B cell (primary cell): ENCODE measurements around the gene PPP1R18.

Experiments used
- EZH2 ChIP-seq: IDR thresholded peaks from 2 replicates; pipeline ENCODE4 v1.6.1; 2012; ENCODE audit warnings: borderline replicate concordance, low read depth, mild to moderate bottlenecking, moderate library complexity, low read length; ENCODE audit not compliant: insufficient read depth, poor library complexity, severe bottlenecking
- TF ChIP-seq, protein P1 (sequence below): fragments of 200-600 bp; IDR thresholded peaks from one replicate; pipeline ENCODE4 v1.8.0; 2022; ENCODE audit warnings: antibody characterized with exemption, mild to moderate bottlenecking

GRCh38 chr6:30688569-30688968 is 2.1 kb upstream of the PPP1R18 start:
- TF ChIP-seq, protein P1, sequence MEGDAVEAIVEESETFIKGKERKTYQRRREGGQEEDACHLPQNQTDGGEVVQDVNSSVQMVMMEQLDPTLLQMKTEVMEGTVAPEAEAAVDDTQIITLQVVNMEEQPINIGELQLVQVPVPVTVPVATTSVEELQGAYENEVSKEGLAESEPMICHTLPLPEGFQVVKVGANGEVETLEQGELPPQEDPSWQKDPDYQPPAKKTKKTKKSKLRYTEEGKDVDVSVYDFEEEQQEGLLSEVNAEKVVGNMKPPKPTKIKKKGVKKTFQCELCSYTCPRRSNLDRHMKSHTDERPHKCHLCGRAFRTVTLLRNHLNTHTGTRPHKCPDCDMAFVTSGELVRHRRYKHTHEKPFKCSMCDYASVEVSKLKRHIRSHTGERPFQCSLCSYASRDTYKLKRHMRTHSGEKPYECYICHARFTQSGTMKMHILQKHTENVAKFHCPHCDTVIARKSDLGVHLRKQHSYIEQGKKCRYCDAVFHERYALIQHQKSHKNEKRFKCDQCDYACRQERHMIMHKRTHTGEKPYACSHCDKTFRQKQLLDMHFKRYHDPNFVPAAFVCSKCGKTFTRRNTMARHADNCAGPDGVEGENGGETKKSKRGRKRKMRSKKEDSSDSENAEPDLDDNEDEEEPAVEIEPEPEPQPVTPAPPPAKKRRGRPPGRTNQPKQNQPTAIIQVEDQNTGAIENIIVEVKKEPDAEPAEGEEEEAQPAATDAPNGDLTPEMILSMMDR, result no peak
- TF ChIP-seq EZH2, result no peak
